K562 (cell line): ENCODE data around the gene STARD13. TPM values are rescaled to one million over a fixed set of nuclear protein-coding genes. Genes with fewer than 3 reads are reported as not detected.

Experiments
- ATAC-seq: fragments of 200-7000 bp; cut with Tn5 transposase; 3 replicates; pipeline ENCODE4 v1.9.1; 2020; ENCODE audit warnings: moderate library complexity
- BruUV-seq: library from RNA; stranded (reverse); fragments of 400-500 nt; replicated peaks from 2 replicates; lab custom pipeline; 2021; lab: Mats Ljungman, UMichigan
- CTCF ChIA-PET: fragments of 300-600 bp; formaldehyde crosslinking; extraction: SDS; loops from one replicate; lab custom pipeline; 2021; ENCODE audit warnings: low intra/inter-chr PET ratio; lab: Yijun Ruan, JAX
- POLR2A ChIA-PET: fragments of 300-600, 350-650 bp; sonication (Branson Sonifier 250); formaldehyde crosslinking; extraction: SDS; loops from one replicate; lab custom pipeline; 2021; ENCODE audit warnings: antibody characterized with exemption, inconsistent platforms; lab: Yijun Ruan, JAX
- DNase-seq, 4 experiments: peaks; one replicate each; pipeline versions ENCODE4 v3.0.0 to v3.0.0-alpha.2; 2011 to 2018; ENCODE audit warnings: low spot score in 3 of 4, mixed read lengths in 3 of 4; ENCODE audit errors: extremely low read depth in 1 of 4
- FAIRE-seq: peaks from 2 replicates; lab custom pipeline; 2011; peaks lifted over from hg19 to GRCh38; lab: Jason Lieb, UNC
- H2AFZ ChIP-seq: 2 replicates; pipeline ENCODE4 v1.6.0; 2011; ENCODE audit warnings: low read depth, low read length, control low read depth, inconsistent platforms
- H3K27ac ChIP-seq: fragments of 200-600 bp; 3 replicates; pipeline ENCODE4 v1.8.0; 2011; ENCODE audit warnings: low read depth, mild to moderate bottlenecking, control low read depth, inconsistent platforms, low read length, moderate library complexity, mixed read lengths; ENCODE audit errors: extremely low read depth
- H3K27me3 ChIP-seq, 2 experiments: fragments of 300-600 bp in 1 of 2; 2 replicates in 1 of 2; 3 replicates in 1 of 2; pipeline versions ENCODE4 v1.6.0 to v1.8.0; 2011; ENCODE audit warnings: inconsistent platforms in 2 of 2, low read length in 2 of 2, mild to moderate bottlenecking in 1 of 2, mixed read lengths in 1 of 2, moderate library complexity in 1 of 2; ENCODE audit not compliant: control insufficient read depth in 2 of 2, insufficient read depth in 2 of 2
- H3K36me3 ChIP-seq: fragments of 300-600 bp; 3 replicates; pipeline ENCODE4 v1.8.0; 2011; ENCODE audit warnings: mild to moderate bottlenecking, low read length, inconsistent platforms; ENCODE audit not compliant: control insufficient read depth, insufficient read depth
- H3K4me1 ChIP-seq, 2 experiments: fragments of 200-600 bp in 1 of 2; replicated peaks in 1 of 2; 2 replicates in 1 of 2; 3 replicates in 1 of 2; pipeline versions ENCODE4 v1.5.1 to v1.8.0; 2011; ENCODE audit warnings: inconsistent platforms in 2 of 2, low read length in 2 of 2, mild to moderate bottlenecking in 1 of 2, mixed read lengths in 1 of 2, moderate library complexity in 1 of 2; ENCODE audit not compliant: control insufficient read depth in 2 of 2, insufficient read depth in 2 of 2
- H3K4me2 ChIP-seq: 2 replicates; pipeline ENCODE4 v1.6.1; 2011; ENCODE audit warnings: low read length, control low read depth, inconsistent platforms, mixed read lengths; ENCODE audit not compliant: insufficient read depth
- H3K4me3 ChIP-seq: fragments of 200-600 bp; sonication (generic), shearing (Covaris generic); 2 replicates; pipeline ENCODE4 v1.5.1; 2016; ENCODE audit warnings: control low read depth, inconsistent platforms
- H3K79me2 ChIP-seq: fragments of 200-600 bp; 3 replicates; pipeline ENCODE4 v1.8.0; 2011; ENCODE audit warnings: low read length, inconsistent platforms; ENCODE audit not compliant: control insufficient read depth, insufficient read depth
- H3K9ac ChIP-seq, 2 experiments: 2 replicates each; pipeline versions ENCODE4 v1.6.0 to v1.6.1; 2011; ENCODE audit warnings: low read depth in 2 of 2, low read length in 2 of 2, control low read depth in 1 of 2, inconsistent platforms in 1 of 2, mild to moderate bottlenecking in 1 of 2, mixed read lengths in 1 of 2; ENCODE audit not compliant: insufficient read depth in 1 of 2
- H3K9me1 ChIP-seq: one replicate; pipeline ENCODE4 v1.6.0; 2011; ENCODE audit warnings: inconsistent platforms, mild to moderate bottlenecking, low read length, moderate library complexity; ENCODE audit not compliant: control insufficient read depth, insufficient read depth
- H3K9me3 ChIP-seq: replicated peaks from 2 replicates; pipeline ENCODE4 v1.5.1; 2011; ENCODE audit warnings: low read depth, low read length, inconsistent platforms; ENCODE audit not compliant: control insufficient read depth, insufficient read depth
- H4K20me1 ChIP-seq: replicated peaks from 2 replicates; pipeline ENCODE4 v1.6.1; 2011; ENCODE audit warnings: low read length, inconsistent platforms, mixed read lengths; ENCODE audit not compliant: control insufficient read depth, insufficient read depth
- CTCF ChIP-seq, 3 experiments: IDR thresholded peaks in 2 of 3; conservative IDR thresholded peaks in 1 of 3; 2 replicates each; pipeline ENCODE4 v1.5.1; 2011 to 2012; ENCODE audit warnings: low read length in 3 of 3, mild to moderate bottlenecking in 3 of 3, control low read depth in 2 of 3, improper control_type of control experiment in 1 of 3, inconsistent platforms in 1 of 3, low read depth in 1 of 3, mixed read lengths in 1 of 3, moderate library complexity in 1 of 3; ENCODE audit not compliant: insufficient read depth in 2 of 3
- ZBTB12 ChIP-seq: fragments of 250-450 bp; sonication (Bioruptor Pico); IDR thresholded peaks from 2 replicates; pipeline ENCODE4 v1.4.0; 2020
- WGBS: fragments of 100-300 bp; shearing (Covaris generic); methylation state at CpG from one replicate; pipeline ENCODE4 v1.1.6; 2016; ENCODE audit warnings: low coverage, mixed read lengths; ENCODE audit not compliant: insufficient coverage; ENCODE audit errors: missing lambda C conversion rate; 5-methylcytosine and 5-hydroxymethylcytosine counted together
- in situ Hi-C: fragments of 300-500 bp; cut with MboI; formaldehyde crosslinking; loops from 4 replicates; pipeline ENCODE4 v1.15.0; 2018; ENCODE audit warnings: inconsistent platforms, mixed read lengths
- intact Hi-C: fragments of 100-400 bp; cut with micrococcal nuclease; formaldehyde crosslinking; loops from 2 replicates; pipeline ENCODE4 v1.14.2; 2022
- polyA plus RNA-seq, 8 experiments: library from polyadenylated mRNA; depleted of rRNA in 4 of 8; stranded (reverse) in 5 of 8; unstranded in 3 of 8; fragments of >200 nt; fragmentation: Nextera tagmentation in 2 of 8; fragmentation: Illumina TruSeq in 1 of 8; extraction: Ambion mirVana in 2 of 8; extraction: Trizol in 1 of 8; gene quantifications; 2 replicates each; pipeline versions ENCODE4 v1.2.1 to v1.2.3, GENCODE V29; 2011 to 2014; ENCODE audit warnings: inconsistent platforms in 1 of 8, missing spikeins in 1 of 8
- total RNA-seq, 7 experiments: library from RNA; depleted of rRNA in 6 of 7; stranded (reverse); fragments of >200 nt in 6 of 7; fragmentation: Illumina TruSeq in 2 of 7; extraction: Trizol in 2 of 7; gene quantifications; 2 replicates each; pipeline versions ENCODE4 v1.2.1 to v1.2.3, GENCODE V29; 2011 to 2021; ENCODE audit warnings: low replicate concordance in 1 of 7

The STARD13 gene
- total and polyA plus RNA-seq, 9 of the 15 experiments (the other 6 are each of a cell fraction or from before 2014, with no cell fraction given), result 0.11 TPM; not detected in 8

- no peaks in the 10 kb centered on the region for H3K79me2 ChIP-seq
- H3K9me3 ChIP-seq, result no peaks in the 10 kb centered on the region
- no peak overlapping the region for H2AFZ ChIP-seq
- H4K20me1 ChIP-seq, result no peaks in the 10 kb centered on the region
- ATAC-seq (no peak), DNase-seq (peak in 3 of 4 experiments; percentile 10 to 17 (median 10)), FAIRE-seq (no peak)
- ChIA-PET POLR2A (no interaction called here), CTCF (no interaction called here)
- BruUV-seq, result no TSS peak
- in situ Hi-C loops (no loop called here), intact Hi-C loops (loop anchor here (10.0 kb wide), 1 partner anchor 475 kb away; no protein-coding TSS in a partner anchor)
- TF ChIP-seq ZBTB12 (no peak), CTCF (IDR thresholded peaks at IDR 0.05 in 2 of 3, conservative IDR thresholded peaks at IDR 0.05 in 1 of 3; ENCODE audit: insufficient read depth in 2 of 3, low read depth in 1 of 3, low read length in 3 of 3) (peak in 2 of 3 experiments; percentile 27 to 35; a peak in 2 of 6 replicates)
- no peaks in the 10 kb centered on the region; a peak in 1 of 5 replicates for H3K4me1 ChIP-seq
- H3K27ac ChIP-seq, result no peak overlapping the region
- H3K4me3 ChIP-seq, result no peak overlapping the region
- H3K9me1 ChIP-seq, result no peaks in the 10 kb centered on the region
- H3K9ac ChIP-seq, result no peak overlapping the region
- H3K4me2 ChIP-seq, result no peak overlapping the region
- H3K36me3 ChIP-seq, result no peaks in the 10 kb centered on the region
- H3K27me3 ChIP-seq, result peaks cover 0 to 8% of the 10 kb centered on the region in 2 experiments; a peak in 2 of 5 replicates
- 0% methylated on average over 2 of the region's 2 CpGs for WGBS
Measured at GRCh38 chr13:33069365-33069764, 216.2 kb downstream of the STARD13 start.
